Measurements from ENCODE around the gene SPI1. TPM values are rescaled to one million over a fixed set of nuclear protein-coding genes. Genes with fewer than 3 reads are reported as not detected.
"Not testable (repeated sequence)": the region's sequence is repeated elsewhere in the genome, so short reads cannot be mapped to it uniquely, and the experiment has no call there.

SPI1 gene
- total RNA-seq, 3 donors from 2014 or later: 12.5 to 34.9 (median 15.2) TPM

- Histone ChIP-seq H3K36me3 (no peaks in the 10 kb centered on the region), H3K9me3 (no peaks in the 10 kb centered on the region), H3K27me3 (no peaks in the 10 kb centered on the region), H3K4me3 (no peak overlapping the region), H3K27ac (no peak overlapping the region), H3K4me1 (no peaks in the 10 kb centered on the region)
- no peak for TF ChIP-seq CTCF (IDR thresholded peaks at IDR 0.05)
- TF ChIP-seq POLR2AphosphoS5 (IDR thresholded peaks at IDR 0.05): no peak
- TF ChIP-seq POLR2A (IDR thresholded peaks at IDR 0.05): no peak
- DNase-seq (ENCODE audit: low spot score in 2 of 2): no peak
- intact Hi-C loops (cut with DNase I; ENCODE audit: low total_unique reads): no loop called here
These were observed 39.7 kb downstream of the SPI1 start for GRCh38 chr11:47338396-47339241.

DNA sequence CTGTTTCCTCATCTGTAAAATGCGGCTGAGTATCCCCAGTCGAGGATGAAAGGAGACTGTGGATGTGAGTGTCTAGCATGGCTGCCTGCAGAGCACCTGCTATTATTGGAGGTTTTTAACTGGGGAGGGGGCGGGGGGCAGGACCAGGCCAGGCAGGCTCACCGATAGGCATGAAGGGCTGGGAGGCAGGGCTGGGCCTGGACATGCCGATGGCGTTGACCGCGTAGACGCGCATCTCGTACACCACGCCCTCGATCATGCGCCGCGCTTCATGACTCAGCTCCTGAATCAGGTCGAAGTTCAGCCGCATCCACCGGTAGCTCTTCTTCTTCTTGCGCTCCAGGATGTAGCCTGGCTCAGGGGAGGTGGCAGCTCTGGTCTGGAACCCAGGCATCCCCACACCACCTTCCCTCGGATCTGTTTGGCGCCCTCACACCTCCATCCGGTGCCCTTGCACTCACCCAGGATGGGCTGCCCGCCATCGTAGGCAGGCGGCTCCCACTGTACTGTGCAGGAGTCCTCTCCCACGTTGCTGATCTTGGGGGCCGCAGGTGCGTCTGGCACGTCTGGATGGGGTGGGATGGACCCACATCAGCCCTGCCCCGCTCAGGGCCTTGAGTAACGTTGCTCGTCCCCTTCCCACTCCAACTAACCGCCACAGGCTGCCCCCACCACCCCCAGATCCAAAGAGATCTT is 41.0 kb downstream of the SPI1 start:
- DNase-seq (ENCODE audit: low spot score in 2 of 2): no peak
- H3K9me3 ChIP-seq: no peaks in the 10 kb centered on the region
- H3K36me3 ChIP-seq: no peaks in the 10 kb centered on the region
- H3K27ac ChIP-seq: no peak overlapping the region
- intact Hi-C loops (cut with DNase I; ENCODE audit: low total_unique reads): no loop called here
- TF ChIP-seq POLR2A (IDR thresholded peaks at IDR 0.05): no peak
- no peak for TF ChIP-seq CTCF (IDR thresholded peaks at IDR 0.05)
- no peak for TF ChIP-seq POLR2AphosphoS5 (IDR thresholded peaks at IDR 0.05)
- H3K4me1 ChIP-seq: no peaks in the 10 kb centered on the region
- no peak overlapping the region for H3K4me3 ChIP-seq
- no peaks in the 10 kb centered on the region for H3K27me3 ChIP-seq

GRCh38 chr11:47336595-47336994 is 41.8 kb downstream of the SPI1 start:
- H3K27ac ChIP-seq: no peak overlapping the region
- no peaks in the 10 kb centered on the region for H3K27me3 ChIP-seq
- TF ChIP-seq POLR2A (IDR thresholded peaks at IDR 0.05) (no peak), CTCF (IDR thresholded peaks at IDR 0.05) (no peak)
- intact Hi-C loops (cut with DNase I; ENCODE audit: low total_unique reads): no loop called here
- H3K36me3 ChIP-seq: no peaks in the 10 kb centered on the region
- no peaks in the 10 kb centered on the region for H3K4me1 ChIP-seq
- H3K9me3 ChIP-seq: no peaks in the 10 kb centered on the region
- DNase-seq (ENCODE audit: low spot score in 2 of 2): no peak
- H3K4me3 ChIP-seq: no peak overlapping the region

DNA sequence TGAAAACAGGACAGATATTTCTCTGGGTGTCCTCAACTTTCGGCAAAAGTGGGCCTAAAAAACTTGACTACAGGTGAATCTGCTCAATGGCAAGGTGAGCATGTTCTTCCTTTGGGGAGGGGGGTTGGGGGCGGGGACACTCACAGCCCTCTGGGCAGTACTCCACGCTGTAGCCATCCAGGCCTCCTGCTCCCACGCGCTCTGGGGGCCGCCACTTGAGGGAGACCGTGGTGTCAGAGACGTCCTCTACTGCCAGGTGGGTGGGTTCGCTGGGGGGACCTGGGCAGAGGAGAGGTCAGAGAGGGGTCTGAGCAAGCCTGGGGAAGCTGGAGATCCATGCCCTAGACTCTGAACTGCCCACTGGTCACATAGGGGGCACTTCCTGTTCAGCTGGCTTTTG is 42.6 kb downstream of the SPI1 start:
- no peak overlapping the region for H3K27ac ChIP-seq
- no peak for DNase-seq (ENCODE audit: low spot score in 2 of 2)
- H3K27me3 ChIP-seq: no peaks in the 10 kb centered on the region
- H3K9me3 ChIP-seq: no peaks in the 10 kb centered on the region
- TF ChIP-seq CTCF (IDR thresholded peaks at IDR 0.05): no peak
- no peak for TF ChIP-seq POLR2A (IDR thresholded peaks at IDR 0.05)
- no peak for TF ChIP-seq POLR2AphosphoS5 (IDR thresholded peaks at IDR 0.05)
- intact Hi-C loops (cut with DNase I; ENCODE audit: low total_unique reads): no loop called here
- H3K36me3 ChIP-seq: no peaks in the 10 kb centered on the region
- no peak overlapping the region for H3K4me3 ChIP-seq
- H3K4me1 ChIP-seq: no peaks in the 10 kb centered on the region

- H3K27me3 ChIP-seq; H3K9me3 ChIP-seq; H3K4me3 ChIP-seq; DNase-seq (ENCODE audit: low spot score in 2 of 2); intact Hi-C loops (cut with DNase I; ENCODE audit: low total_unique reads); H3K4me1 ChIP-seq; H3K27ac ChIP-seq; H3K36me3 ChIP-seq: not testable (repeated sequence)
These were observed 43.5 kb downstream of the SPI1 start for GRCh38 chr11:47334699-47335411.

Data from breast epithelium (tissue), 4 donors.